ENCODE data around the gene MANSC1. TPM values are rescaled to one million over a fixed set of nuclear protein-coding genes. Genes with fewer than 3 reads are reported as not detected.

MANSC1 gene
- total RNA-seq, 1 experiment from 2014 or later, result 9.1 TPM

GRCh38 chr12:12336049-12336411 lies 14.0 kb downstream of the MANSC1 start:
- Mint-ChIP-seq H3K36me3 (ENCODE audit: insufficient read depth in 1 of 3, low read depth in 3 of 3) (peaks cover 0 to 2% (median 0%) of the 10 kb centered on the region in 3 experiments; a peak in 1 of 7 replicates), H3K27me3 (ENCODE audit: low read depth) (no peaks in the 10 kb centered on the region)
- no peak for DNase-seq

More at GRCh38 chr12:12336049-12336411, 14.0 kb downstream of the MANSC1 start:
- Histone ChIP-seq H3T11ph (ENCODE audit: low read length) (no peak overlapping the region), H2BK12ac (ENCODE audit: insufficient read length, low read depth, low read length) (no peak overlapping the region), H2BK5ac (ENCODE audit: insufficient read length, low read length) (no peak overlapping the region), H2AK5ac (ENCODE audit: insufficient read length, low read length) (no peak overlapping the region), H3K4me2 (ENCODE audit: insufficient read depth, insufficient read length, low read length) (no peak overlapping the region), H3K4me1 (ENCODE audit: insufficient read depth, low read length) (peaks cover 4% of the 10 kb centered on the region; the same call in 1 of the 2 replicates), H4K8ac (replicated peaks; ENCODE audit: insufficient read length, low read depth, low read length) (no peak overlapping the region), H3K27ac (ENCODE audit: insufficient read length, low read depth, low read length) (no peak overlapping the region), H3K18ac (ENCODE audit: insufficient read length, low read depth, low read length) (no peak overlapping the region), H3K23me2 (ENCODE audit: insufficient read length, low read depth, low read length, poor library complexity, severe bottlenecking) (no peaks in the 10 kb centered on the region), H3K14ac (ENCODE audit: insufficient read depth, low read length) (no peak overlapping the region), H2BK20ac (ENCODE audit: low read depth, low read length, poor library complexity, severe bottlenecking) (no peak overlapping the region), H3K9ac (ENCODE audit: extremely low read depth, insufficient read length, low read length) (no peak overlapping the region), H2BK120ac (ENCODE audit: low read depth, low read length, poor library complexity, severe bottlenecking) (no peak overlapping the region), H2BK15ac (ENCODE audit: low read depth, low read length) (no peak overlapping the region), H3K79me2 (ENCODE audit: insufficient read depth, low read length) (no peaks in the 10 kb centered on the region), H3K23ac (ENCODE audit: insufficient read length, low read depth, low read length) (no peak overlapping the region), H4K91ac (ENCODE audit: insufficient read length, low read depth, low read length) (no peak overlapping the region), H4K5ac (ENCODE audit: insufficient read length, low read depth, low read length) (no peak overlapping the region), H3K9me3 (ENCODE audit: control insufficient read depth, low read depth, low read length) (no peaks in the 10 kb centered on the region), H3K79me1 (ENCODE audit: insufficient read depth, low read depth, low read length, poor library complexity, severe bottlenecking) (no peaks in the 10 kb centered on the region), H3K56ac (ENCODE audit: insufficient read length, low read depth, low read length) (no peak overlapping the region), H4K20me1 (ENCODE audit: control insufficient read depth, insufficient read depth, insufficient read length) (no peaks in the 10 kb centered on the region), H2AFZ (ENCODE audit: low read length) (no peak overlapping the region), H3K4ac (ENCODE audit: low read depth, low read length) (no peak overlapping the region), H3K27me3 (ENCODE audit: insufficient read depth, low read length) (no peaks in the 10 kb centered on the region)
- WGBS (ENCODE audit: extremely low coverage, insufficient read length, low lambda C conversion rate), result no CpG with 5 or more reads among the region's 5 CpGs
- H3K4me1 Mint-ChIP-seq, result peaks cover 18 to 28% of the 10 kb centered on the region in 2 experiments
- H3K9me3 Mint-ChIP-seq, result no peaks in the 10 kb centered on the region
- no peak overlapping the region for H3K27ac Mint-ChIP-seq
- no peak overlapping the region for H3K4me3 Mint-ChIP-seq
- TF ChIP-seq CTCF (conservative IDR thresholded peaks at IDR 0.05), result no peak
